ENCODE results near the gene HSDL1. TPM values are rescaled to one million over a fixed set of nuclear protein-coding genes. Genes with fewer than 3 reads are reported as not detected.

Gene HSDL1
- total RNA-seq, 1 experiment from 2014 or later, result 55.2 TPM

- Histone ChIP-seq H3K27me3 (ENCODE audit: low read length) (no peaks in the 10 kb centered on the region), H2AFZ (ENCODE audit: low read length) (no peak overlapping the region)
Measured at GRCh38 chr16:84166796-84167695, 22.1 kb upstream of the HSDL1 start.

GRCh38 chr16:84165746-84166145, 20.8 kb upstream of the HSDL1 start:
- Histone ChIP-seq H3K27me3 (ENCODE audit: low read length) (no peaks in the 10 kb centered on the region), H3K27ac (ENCODE audit: low read length) (no peak overlapping the region), H3K4me2 (ENCODE audit: low read depth, low read length, poor library complexity, severe bottlenecking) (no peak overlapping the region), H3K4me3 (ENCODE audit: low read length) (no peak overlapping the region), H3K9ac (ENCODE audit: low read length) (no peak overlapping the region), H3K79me2 (ENCODE audit: low read length) (no peaks in the 10 kb centered on the region), H3K4me1 (ENCODE audit: low read length) (no peaks in the 10 kb centered on the region), H3K36me3 (ENCODE audit: insufficient read depth, low read length) (no peaks in the 10 kb centered on the region), H2AFZ (ENCODE audit: low read length) (no peak overlapping the region), H3K9me3 (ENCODE audit: low read length) (no peaks in the 10 kb centered on the region), H3K9me2 (replicated peaks; ENCODE audit: insufficient read depth, low read length) (no peaks in the 10 kb centered on the region), H4K20me1 (ENCODE audit: insufficient read depth, low read depth, low read length) (no peaks in the 10 kb centered on the region)
- DNase-seq, result no peak

More at GRCh38 chr16:84166796-84167695, 22.1 kb upstream of the HSDL1 start:
- H3K36me3 ChIP-seq (ENCODE audit: insufficient read depth, low read length), result no peaks in the 10 kb centered on the region
- no peak overlapping the region for H3K27ac ChIP-seq (ENCODE audit: low read length)
- H3K4me3 ChIP-seq (ENCODE audit: low read length), result no peak overlapping the region
- H3K4me2 ChIP-seq (ENCODE audit: low read depth, low read length, poor library complexity, severe bottlenecking), result no peak overlapping the region
- H3K9me3 ChIP-seq (ENCODE audit: low read length), result no peaks in the 10 kb centered on the region
- no peak for DNase-seq
- H3K4me1 ChIP-seq (ENCODE audit: low read length), result no peaks in the 10 kb centered on the region
- H4K20me1 ChIP-seq (ENCODE audit: insufficient read depth, low read depth, low read length), result no peaks in the 10 kb centered on the region
- H3K9me2 ChIP-seq (replicated peaks; ENCODE audit: insufficient read depth, low read length), result no peaks in the 10 kb centered on the region
- H3K9ac ChIP-seq (ENCODE audit: low read length), result no peak overlapping the region
- H3K79me2 ChIP-seq (ENCODE audit: low read length), result no peaks in the 10 kb centered on the region

GRCh38 chr16:84161801-84162200, 16.8 kb upstream of the HSDL1 start:
- H3K4me2 ChIP-seq (ENCODE audit: low read depth, low read length, poor library complexity, severe bottlenecking), result no peak overlapping the region
- no peak overlapping the region for H3K4me3 ChIP-seq (ENCODE audit: low read length)
- no peaks in the 10 kb centered on the region for H3K9me3 ChIP-seq (ENCODE audit: low read length)
- H4K20me1 ChIP-seq (ENCODE audit: insufficient read depth, low read depth, low read length), result no peaks in the 10 kb centered on the region
- no peak overlapping the region for H3K27ac ChIP-seq (ENCODE audit: low read length)
- no peaks in the 10 kb centered on the region for H3K27me3 ChIP-seq (ENCODE audit: low read length)
- no peak for DNase-seq
- H3K9ac ChIP-seq (ENCODE audit: low read length), result no peak overlapping the region
- H3K9me2 ChIP-seq (replicated peaks; ENCODE audit: insufficient read depth, low read length), result no peaks in the 10 kb centered on the region
- no peaks in the 10 kb centered on the region for H3K36me3 ChIP-seq (ENCODE audit: insufficient read depth, low read length)
- H2AFZ ChIP-seq (ENCODE audit: low read length), result no peak overlapping the region
- H3K79me2 ChIP-seq (ENCODE audit: low read length), result no peaks in the 10 kb centered on the region
- no peaks in the 10 kb centered on the region for H3K4me1 ChIP-seq (ENCODE audit: low read length)

GRCh38 chr16:84161037-84161436, 16.1 kb upstream of the HSDL1 start:
- Histone ChIP-seq H3K27me3 (ENCODE audit: low read length) (no peaks in the 10 kb centered on the region), H2AFZ (ENCODE audit: low read length) (no peak overlapping the region), H4K20me1 (ENCODE audit: insufficient read depth, low read depth, low read length) (no peaks in the 10 kb centered on the region), H3K36me3 (ENCODE audit: insufficient read depth, low read length) (no peaks in the 10 kb centered on the region), H3K4me2 (ENCODE audit: low read depth, low read length, poor library complexity, severe bottlenecking) (no peak overlapping the region), H3K9me2 (replicated peaks; ENCODE audit: insufficient read depth, low read length) (no peaks in the 10 kb centered on the region), H3K4me1 (ENCODE audit: low read length) (no peaks in the 10 kb centered on the region), H3K9ac (ENCODE audit: low read length) (no peak overlapping the region), H3K79me2 (ENCODE audit: low read length) (no peaks in the 10 kb centered on the region), H3K4me3 (ENCODE audit: low read length) (no peak overlapping the region), H3K9me3 (ENCODE audit: low read length) (no peaks in the 10 kb centered on the region), H3K27ac (ENCODE audit: low read length) (no peak overlapping the region)
- DNase-seq, result no peak

- no peak for DNase-seq
- H3K4me3 ChIP-seq (ENCODE audit: low read length), result no peak overlapping the region
- no peaks in the 10 kb centered on the region for H3K4me1 ChIP-seq (ENCODE audit: low read length)
- H4K20me1 ChIP-seq (ENCODE audit: insufficient read depth, low read depth, low read length), result no peaks in the 10 kb centered on the region
- no peaks in the 10 kb centered on the region for H3K9me2 ChIP-seq (replicated peaks; ENCODE audit: insufficient read depth, low read length)
- H3K27me3 ChIP-seq (ENCODE audit: low read length), result no peaks in the 10 kb centered on the region
- H3K4me2 ChIP-seq (ENCODE audit: low read depth, low read length, poor library complexity, severe bottlenecking), result no peak overlapping the region
- H3K9ac ChIP-seq (ENCODE audit: low read length), result no peak overlapping the region
- H2AFZ ChIP-seq (ENCODE audit: low read length), result no peak overlapping the region
- H3K79me2 ChIP-seq (ENCODE audit: low read length), result no peaks in the 10 kb centered on the region
- H3K36me3 ChIP-seq (ENCODE audit: insufficient read depth, low read length), result no peaks in the 10 kb centered on the region
- H3K9me3 ChIP-seq (ENCODE audit: low read length), result no peaks in the 10 kb centered on the region
- H3K27ac ChIP-seq (ENCODE audit: low read length), result no peak overlapping the region
Measured at GRCh38 chr16:84159800-84160199, 14.8 kb upstream of the HSDL1 start.

GRCh38 chr16:84159007-84159406, 14.0 kb upstream of the HSDL1 start:
- Histone ChIP-seq H4K20me1 (ENCODE audit: insufficient read depth, low read depth, low read length) (no peaks in the 10 kb centered on the region), H3K4me1 (ENCODE audit: low read length) (no peaks in the 10 kb centered on the region), H3K9me3 (ENCODE audit: low read length) (no peaks in the 10 kb centered on the region), H2AFZ (ENCODE audit: low read length) (no peak overlapping the region), H3K4me3 (ENCODE audit: low read length) (no peak overlapping the region), H3K79me2 (ENCODE audit: low read length) (no peaks in the 10 kb centered on the region), H3K36me3 (ENCODE audit: insufficient read depth, low read length) (no peaks in the 10 kb centered on the region), H3K9me2 (replicated peaks; ENCODE audit: insufficient read depth, low read length) (no peaks in the 10 kb centered on the region), H3K27me3 (ENCODE audit: low read length) (no peaks in the 10 kb centered on the region), H3K27ac (ENCODE audit: low read length) (no peak overlapping the region), H3K9ac (ENCODE audit: low read length) (no peak overlapping the region), H3K4me2 (ENCODE audit: low read depth, low read length, poor library complexity, severe bottlenecking) (no peak overlapping the region)
- DNase-seq, result no peak

- H3K9me3 ChIP-seq (ENCODE audit: low read length), result no peaks in the 10 kb centered on the region
- H3K27ac ChIP-seq (ENCODE audit: low read length), result no peak overlapping the region
- no peaks in the 10 kb centered on the region for H3K9me2 ChIP-seq (replicated peaks; ENCODE audit: insufficient read depth, low read length)
- no peak for DNase-seq
- no peaks in the 10 kb centered on the region for H3K79me2 ChIP-seq (ENCODE audit: low read length)
- no peak overlapping the region for H3K4me3 ChIP-seq (ENCODE audit: low read length)
- no peaks in the 10 kb centered on the region for H3K4me1 ChIP-seq (ENCODE audit: low read length)
- H3K36me3 ChIP-seq (ENCODE audit: insufficient read depth, low read length), result no peaks in the 10 kb centered on the region
- H3K9ac ChIP-seq (ENCODE audit: low read length), result no peak overlapping the region
- no peak overlapping the region for H3K4me2 ChIP-seq (ENCODE audit: low read depth, low read length, poor library complexity, severe bottlenecking)
- H3K27me3 ChIP-seq (ENCODE audit: low read length), result no peaks in the 10 kb centered on the region
- H4K20me1 ChIP-seq (ENCODE audit: insufficient read depth, low read depth, low read length), result no peaks in the 10 kb centered on the region
- H2AFZ ChIP-seq (ENCODE audit: low read length), result no peak overlapping the region
Measured at GRCh38 chr16:84156342-84156784, 11.4 kb upstream of the HSDL1 start.

GRCh38 chr16:84155771-84156170, 10.8 kb upstream of the HSDL1 start:
- Histone ChIP-seq H3K4me1 (ENCODE audit: low read length) (no peaks in the 10 kb centered on the region), H3K9me3 (ENCODE audit: low read length) (no peaks in the 10 kb centered on the region), H2AFZ (ENCODE audit: low read length) (no peak overlapping the region), H3K36me3 (ENCODE audit: insufficient read depth, low read length) (no peaks in the 10 kb centered on the region), H4K20me1 (ENCODE audit: insufficient read depth, low read depth, low read length) (no peaks in the 10 kb centered on the region), H3K9me2 (replicated peaks; ENCODE audit: insufficient read depth, low read length) (no peaks in the 10 kb centered on the region), H3K4me2 (ENCODE audit: low read depth, low read length, poor library complexity, severe bottlenecking) (no peak overlapping the region), H3K79me2 (ENCODE audit: low read length) (no peaks in the 10 kb centered on the region), H3K4me3 (ENCODE audit: low read length) (no peak overlapping the region), H3K27me3 (ENCODE audit: low read length) (no peaks in the 10 kb centered on the region), H3K9ac (ENCODE audit: low read length) (no peak overlapping the region), H3K27ac (ENCODE audit: low read length) (no peak overlapping the region)
- no peak for DNase-seq

Data from Karpas-422 (cell line).